GM18868 (cell line): ENCODE measurements around the gene HHAT.
A peak's percentile ranks its signal among the peaks of the same experiment; 100 is the strongest.

ENCODE experiments used
- ATAC-seq: cut with Tn5 transposase; IDR thresholded peaks from one replicate; pipeline ENCODE4 v1.9.1; 2021; ENCODE audit warnings: mild to moderate bottlenecking, moderate library complexity; ENCODE audit not compliant: unreplicated experiment

Gene HHAT

DNA sequence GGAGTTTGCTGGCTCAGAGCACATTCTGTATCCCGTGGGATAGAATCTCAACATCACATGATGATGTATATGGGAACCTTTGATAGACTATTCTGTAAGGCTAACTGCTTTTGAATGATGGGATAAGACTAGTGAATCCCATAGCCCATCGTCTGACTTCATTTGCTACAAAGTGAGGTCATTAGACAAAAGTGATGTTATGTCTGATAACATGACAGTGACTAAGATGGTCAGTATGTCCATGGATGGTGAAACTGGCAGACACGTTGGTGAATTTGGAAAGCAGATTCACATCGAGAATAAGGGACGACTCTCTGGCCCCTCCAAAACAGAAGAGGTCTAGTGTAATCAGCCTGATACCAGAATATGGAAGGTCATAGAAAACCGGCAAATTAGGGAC lies 108.4 kb downstream of the HHAT start:
- ATAC-seq, result no peak

DNA sequence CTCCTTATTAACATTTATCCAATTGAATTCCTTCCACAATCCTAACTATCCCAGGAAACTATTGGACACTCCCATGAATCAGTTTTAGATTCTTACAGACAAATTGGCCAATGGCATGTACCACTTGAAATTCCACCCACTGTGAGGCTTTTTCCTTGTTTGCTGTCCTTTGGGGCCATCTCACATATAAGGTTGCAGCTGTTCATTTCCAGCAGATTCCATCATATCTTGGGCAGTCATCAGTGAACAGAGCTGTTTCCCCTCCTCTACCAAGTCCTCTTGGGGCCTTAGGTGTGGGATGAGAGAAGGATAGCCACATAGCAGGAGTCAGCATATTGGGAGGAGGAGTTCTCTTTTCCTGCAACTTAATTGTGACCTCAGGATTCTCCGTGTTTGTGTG lies 109.1 kb downstream of the HHAT start:
- ATAC-seq, result no peak

- no peak for ATAC-seq
Observed at GRCh38 chr1:210438928-210439841, 110.5 kb downstream of the HHAT start.

GRCh38 chr1:210440081-210440480 lies 111.4 kb downstream of the HHAT start:
- ATAC-seq, result no peak

- ATAC-seq, result no peak
Observed at GRCh38 chr1:210441028-210441427, 112.3 kb downstream of the HHAT start.

DNA sequence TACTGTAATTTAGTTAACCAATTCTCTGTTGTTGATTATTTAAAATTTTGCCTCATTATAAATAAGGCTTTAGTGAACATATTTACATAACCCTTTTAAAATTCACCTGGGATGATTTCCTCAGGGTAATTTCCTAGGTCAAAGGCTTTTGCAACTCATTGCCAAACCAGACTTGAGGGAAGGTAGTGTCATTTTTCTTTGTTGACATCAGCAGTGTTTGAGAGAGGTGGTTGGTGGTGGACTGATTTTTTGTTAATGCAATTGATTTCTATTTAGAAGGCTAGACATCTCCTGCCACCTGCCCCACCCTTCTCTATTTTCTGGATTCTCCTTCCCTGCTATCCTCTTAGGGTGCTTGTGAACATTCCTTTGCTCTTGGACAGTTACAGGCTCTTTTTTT lies 116.8 kb downstream of the HHAT start:
- no peak for ATAC-seq

DNA sequence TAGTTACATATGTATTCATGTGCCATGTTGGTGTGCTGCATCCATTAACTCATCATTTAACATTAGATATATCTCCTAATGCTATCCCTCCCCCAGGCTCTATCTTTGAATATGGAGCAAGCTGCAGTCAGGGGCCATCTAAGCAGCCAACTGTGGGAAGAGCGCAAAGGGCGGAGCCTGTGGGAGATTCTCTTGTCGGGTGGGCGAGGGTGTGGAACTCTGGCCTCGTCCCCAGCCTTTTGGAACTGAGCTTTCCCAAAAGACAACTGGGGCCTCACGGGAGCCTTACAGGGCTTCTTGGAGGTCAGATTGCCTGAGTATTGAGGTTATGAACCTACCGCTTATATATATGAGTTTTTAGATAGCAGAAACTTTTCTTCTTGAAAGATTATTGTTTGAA lies 117.2 kb downstream of the HHAT start:
- ATAC-seq, result no peak

GRCh38 chr1:210446479-210446878 lies 117.8 kb downstream of the HHAT start:
- ATAC-seq, result peak; percentile 76

GRCh38 chr1:210447456-210448057 lies 118.9 kb downstream of the HHAT start:
- ATAC-seq, result no peak

GRCh38 chr1:210448297-210448892 lies 119.7 kb downstream of the HHAT start:
- peak; percentile 56 for ATAC-seq

- no peak for ATAC-seq
Observed at GRCh38 chr1:210455840-210456603, 127.3 kb downstream of the HHAT start.

DNA sequence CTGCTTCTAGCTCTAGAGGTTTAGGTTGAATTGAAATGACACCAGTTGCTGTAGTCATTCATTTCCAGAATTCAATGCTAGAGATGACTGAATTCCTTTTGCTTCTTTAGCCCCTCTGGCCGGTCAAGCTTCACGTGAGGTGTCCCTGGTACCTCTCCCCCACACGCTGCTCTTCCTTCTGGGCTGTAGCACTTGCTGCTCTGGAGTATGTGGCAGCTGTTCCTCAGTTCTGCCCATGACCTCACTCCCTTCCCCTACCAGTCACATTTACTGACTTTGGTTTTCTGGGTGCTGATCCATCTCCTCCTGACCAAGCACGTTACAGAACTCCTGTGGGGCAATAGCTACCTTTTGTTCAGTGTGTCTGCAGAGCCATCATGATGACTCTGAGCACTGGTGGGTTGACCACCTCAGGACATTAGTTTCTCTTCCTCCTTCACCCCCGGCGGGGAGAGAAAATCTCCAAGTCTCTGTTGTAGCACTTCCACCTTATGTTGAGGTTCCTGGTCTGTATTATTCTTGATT lies 128.1 kb downstream of the HHAT start:
- no peak for ATAC-seq

DNA sequence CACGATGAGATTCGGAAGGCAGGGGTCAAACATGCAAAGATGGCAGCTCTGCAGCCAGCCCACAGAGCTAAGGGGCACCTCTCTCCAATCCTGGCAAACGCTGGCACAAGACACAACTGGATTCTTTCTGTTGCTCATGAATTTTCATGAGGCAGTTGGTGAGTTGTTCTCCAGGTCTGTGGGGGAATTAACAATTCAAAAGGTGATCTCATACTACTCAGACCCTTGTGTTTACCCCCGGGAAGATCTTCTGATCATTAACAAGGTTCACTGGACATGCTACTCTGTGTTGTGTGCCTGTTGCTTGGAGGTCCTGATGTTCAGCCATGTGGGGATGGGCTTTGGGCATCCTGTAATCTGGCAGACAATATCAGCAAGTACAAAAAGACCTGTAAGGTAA lies 128.9 kb downstream of the HHAT start:
- no peak for ATAC-seq

- peak; percentile 96 for ATAC-seq
Observed at GRCh38 chr1:210464519-210465039, 135.9 kb downstream of the HHAT start.

DNA sequence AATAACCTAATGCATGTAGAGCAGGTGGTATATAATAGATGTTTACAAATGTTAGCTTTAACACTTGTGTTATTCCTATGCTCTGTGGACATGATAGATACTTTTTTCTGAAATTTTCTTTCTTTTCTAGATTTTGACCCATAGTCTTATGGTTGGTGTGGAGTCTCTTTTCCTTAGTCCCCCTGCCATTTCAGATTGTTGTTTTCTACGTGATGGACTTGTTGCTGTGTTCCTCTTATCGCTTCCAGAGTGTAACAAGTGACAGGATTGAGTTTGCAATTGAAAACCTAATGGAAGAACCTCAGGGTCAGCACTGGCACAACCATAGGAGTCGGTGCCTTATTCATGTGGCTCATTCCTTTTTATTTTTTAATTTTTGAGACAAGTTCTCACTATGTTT lies 136.4 kb downstream of the HHAT start:
- no peak for ATAC-seq

DNA sequence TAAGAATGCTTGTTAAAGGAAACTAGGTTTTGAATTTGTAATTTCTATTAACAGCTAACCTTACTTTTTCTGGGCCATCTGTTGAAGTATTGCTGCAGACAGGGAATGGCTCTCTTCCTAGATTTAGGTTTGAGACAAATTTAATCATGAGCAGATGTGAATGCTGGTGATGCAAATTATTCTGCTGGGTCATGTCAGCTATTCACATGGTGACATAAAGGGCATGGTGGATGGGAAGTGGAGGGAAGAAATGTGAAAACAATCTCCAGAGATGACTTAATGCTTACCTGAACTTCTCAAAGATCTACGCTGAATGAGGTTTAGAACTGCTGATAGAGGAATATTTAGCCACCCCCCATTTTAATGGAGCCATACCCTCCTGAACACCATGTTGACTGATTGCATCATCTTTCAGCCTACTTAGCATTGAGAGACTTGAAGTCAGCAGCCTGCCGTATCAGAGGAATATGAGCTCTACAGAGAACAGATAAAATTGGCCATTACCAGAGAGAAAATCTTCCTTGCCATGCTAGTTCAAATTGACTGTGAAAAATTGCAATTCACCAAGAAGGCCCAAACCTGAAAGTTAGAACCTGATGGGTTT lies 138.8 kb downstream of the HHAT start:
- no peak for ATAC-seq

- no peak for ATAC-seq
Observed at GRCh38 chr1:210469441-210469840, 140.7 kb downstream of the HHAT start.

GRCh38 chr1:210475321-210475720 lies 146.6 kb downstream of the HHAT start:
- ATAC-seq, result no peak

GRCh38 chr1:210475806-210476205 lies 147.1 kb downstream of the HHAT start:
- no peak for ATAC-seq

- no peak for ATAC-seq
Observed at GRCh38 chr1:210476730-210477129, 148.0 kb downstream of the HHAT start.
